GM18498 (cell line): Measurements from ENCODE around the gene NEO1.

ENCODE experiments used
- ATAC-seq: cut with Tn5 transposase; IDR thresholded peaks from one replicate; pipeline ENCODE4 v1.9.1; 2021; ENCODE audit warnings: mild to moderate bottlenecking, moderate library complexity; ENCODE audit not compliant: unreplicated experiment

The NEO1 gene

DNA sequence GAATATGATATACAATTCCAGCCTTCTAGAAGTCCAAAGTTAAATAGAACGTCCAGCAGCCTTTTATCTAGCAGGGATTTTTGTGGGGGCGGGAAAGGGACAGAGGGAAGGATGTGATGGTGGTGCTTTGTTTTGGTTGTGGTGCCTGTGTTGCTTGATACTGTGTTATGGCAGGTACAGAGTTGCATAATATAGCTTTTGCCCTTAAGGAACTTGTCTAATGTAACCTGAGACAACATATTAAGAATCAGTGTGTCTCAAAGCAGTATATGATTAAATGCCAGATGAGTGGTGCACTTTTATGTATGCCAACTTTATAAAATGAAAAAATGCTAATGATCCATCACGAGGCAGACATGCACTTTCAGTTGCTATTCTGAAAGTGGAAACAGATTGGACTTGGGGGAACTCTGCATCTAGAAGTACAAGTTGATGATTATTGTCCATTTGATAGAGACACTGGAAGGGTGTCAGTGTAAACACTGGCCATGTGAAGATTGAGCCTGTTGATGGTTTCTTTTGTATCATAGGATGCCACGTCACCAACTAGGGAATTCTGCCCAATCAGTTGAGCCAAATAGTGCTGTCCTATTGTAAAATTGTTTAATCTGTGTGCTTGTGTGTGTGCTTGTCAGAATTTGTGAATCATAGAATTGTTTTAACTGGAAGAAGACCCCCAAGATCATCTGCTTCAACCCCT, 23.0 kb downstream of the NEO1 start:
- ATAC-seq: no peak

DNA sequence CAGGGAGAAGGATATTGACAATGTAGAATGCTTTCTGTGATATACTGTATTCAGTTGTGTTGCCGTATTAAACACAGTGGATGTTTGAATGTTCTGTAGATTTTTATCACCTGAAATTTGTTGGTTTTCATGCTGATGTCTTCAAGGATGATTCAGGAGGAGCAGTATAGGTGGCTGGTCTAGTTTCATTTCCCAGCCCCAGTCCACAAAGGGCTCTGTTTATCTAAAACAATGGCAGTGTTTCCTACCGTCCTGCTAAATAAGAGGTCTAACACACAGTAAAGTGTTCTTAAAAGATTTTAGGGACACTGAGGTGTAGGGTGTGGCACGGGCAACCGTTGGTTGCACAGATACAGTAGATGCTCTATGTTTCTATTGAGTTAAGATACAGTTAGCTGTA, 26.0 kb downstream of the NEO1 start:
- no peak for ATAC-seq

DNA sequence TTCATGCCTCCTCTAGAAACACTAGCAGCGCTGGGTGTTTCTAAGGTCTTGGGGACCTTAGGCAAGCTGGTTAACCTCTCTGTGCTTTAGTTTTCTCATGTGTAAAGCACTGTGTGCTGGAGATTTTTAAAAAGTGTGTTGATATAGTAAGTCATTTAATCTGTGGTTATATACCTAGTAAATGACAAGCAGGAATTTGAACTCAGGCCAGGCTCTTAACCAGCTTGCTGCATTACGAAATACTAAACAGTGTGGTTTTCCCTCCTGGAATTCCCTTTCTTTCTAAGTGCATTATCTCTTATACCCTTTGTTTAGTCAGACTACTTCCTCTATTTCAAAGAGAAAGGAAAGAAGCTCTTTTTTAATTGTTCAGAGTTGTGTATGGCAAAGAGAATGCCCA, 26.5 kb downstream of the NEO1 start:
- ATAC-seq: no peak

DNA sequence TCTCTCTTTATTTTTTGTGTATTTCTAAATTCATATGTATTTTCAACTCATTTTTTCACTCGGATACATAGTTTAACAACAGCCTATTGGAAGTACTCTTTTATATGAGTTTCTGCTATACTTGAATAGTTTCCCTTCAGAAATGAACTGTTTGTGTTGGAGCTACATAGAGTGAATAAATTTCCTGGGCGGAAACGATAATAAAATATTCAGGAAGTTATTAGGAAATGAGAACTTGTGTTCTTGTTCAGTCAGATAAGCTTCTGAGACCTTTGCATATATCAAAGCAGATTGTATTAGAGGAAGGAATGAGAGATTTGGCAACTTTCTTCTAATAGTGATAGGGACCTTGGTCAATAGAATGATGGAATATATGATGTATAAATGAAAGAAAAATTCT, 27.3 kb downstream of the NEO1 start:
- ATAC-seq: no peak

DNA sequence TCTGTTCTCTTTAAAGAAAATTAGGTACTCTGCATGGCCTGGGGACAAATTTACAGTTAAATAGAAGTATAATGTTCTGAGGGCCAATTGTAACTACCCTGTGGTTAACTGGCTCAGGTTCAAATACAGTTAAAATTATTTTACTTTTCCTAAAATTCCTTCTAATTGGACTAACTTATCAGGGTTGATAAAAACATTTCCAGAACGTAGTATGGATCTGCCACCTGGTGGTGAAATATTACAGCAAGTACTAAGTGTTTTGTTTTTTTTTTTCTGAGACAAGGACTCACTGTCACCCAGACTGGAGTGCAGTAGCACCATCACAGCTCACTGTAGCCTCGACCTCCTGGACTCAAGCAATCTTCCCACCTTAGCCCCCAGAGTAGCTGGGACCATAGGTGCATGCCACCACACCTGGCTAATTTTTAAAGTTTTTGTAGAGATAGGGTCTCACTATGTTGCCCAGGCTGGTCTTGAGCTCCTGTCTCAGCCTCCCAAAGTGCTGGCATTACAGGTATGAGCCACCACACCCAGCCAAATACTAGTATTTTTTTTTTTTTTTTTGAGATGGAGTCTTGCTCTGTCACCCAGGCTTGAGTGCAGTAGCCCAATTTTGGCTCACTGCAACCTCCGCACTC, 29.2 kb downstream of the NEO1 start:
- ATAC-seq: no peak

DNA sequence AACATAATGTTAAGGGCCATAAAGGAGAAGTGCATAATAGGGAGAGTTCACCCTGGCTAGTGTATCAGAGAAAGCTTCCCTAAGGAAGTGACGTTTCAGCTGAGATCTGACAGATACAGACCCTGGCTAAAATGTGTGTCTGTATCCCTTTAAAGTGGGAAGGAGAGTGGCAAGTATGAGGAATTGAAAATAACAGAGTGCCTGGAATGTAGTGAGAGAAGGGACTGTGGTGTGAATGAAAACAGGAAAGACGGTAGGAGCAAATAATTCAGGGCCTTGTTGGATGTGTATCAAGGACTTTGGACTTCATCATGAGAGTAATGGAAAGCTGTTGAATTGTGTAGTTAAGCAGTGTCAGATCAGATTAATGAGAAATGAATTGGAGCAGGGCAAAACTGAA, 30.5 kb downstream of the NEO1 start:
- no peak for ATAC-seq

DNA sequence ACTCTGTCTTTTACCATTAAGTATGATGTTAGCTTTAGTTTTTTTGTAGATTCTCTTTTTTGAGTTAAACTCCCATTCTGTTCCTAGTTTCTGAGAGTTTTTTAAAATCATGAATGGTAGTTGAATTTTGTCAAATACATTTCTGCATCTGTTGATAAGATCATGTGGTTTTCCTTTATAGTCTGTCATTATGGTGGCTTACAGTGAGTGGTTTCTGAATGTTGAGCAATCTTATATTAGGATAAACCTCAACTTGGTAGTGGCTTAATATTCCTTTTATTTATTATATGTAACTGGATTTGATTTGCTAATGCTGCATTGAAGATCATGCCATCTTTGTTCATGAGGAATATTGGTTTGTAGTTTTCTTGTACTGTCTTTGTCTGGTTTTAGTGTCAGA, 34.8 kb downstream of the NEO1 start:
- ATAC-seq: no peak

DNA sequence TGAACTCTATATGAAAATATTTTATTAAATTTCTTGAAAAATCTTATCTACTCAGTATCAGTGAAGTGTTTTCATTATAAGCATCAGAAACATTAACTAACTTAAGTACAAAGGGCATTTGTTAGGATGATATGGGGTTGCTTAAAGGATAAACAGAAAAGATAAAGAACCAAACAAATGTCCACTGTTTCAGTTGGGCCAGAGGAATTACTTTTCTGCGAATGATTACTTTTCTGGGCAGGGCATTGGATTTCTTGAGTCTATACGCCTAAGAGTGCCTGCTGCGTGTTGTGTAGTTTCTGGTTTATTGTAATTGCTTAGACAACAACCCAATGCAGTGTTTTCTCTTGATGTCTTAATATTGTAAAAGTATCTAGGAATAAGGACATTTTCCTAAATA, 52.8 kb downstream of the NEO1 start:
- no peak for ATAC-seq

DNA sequence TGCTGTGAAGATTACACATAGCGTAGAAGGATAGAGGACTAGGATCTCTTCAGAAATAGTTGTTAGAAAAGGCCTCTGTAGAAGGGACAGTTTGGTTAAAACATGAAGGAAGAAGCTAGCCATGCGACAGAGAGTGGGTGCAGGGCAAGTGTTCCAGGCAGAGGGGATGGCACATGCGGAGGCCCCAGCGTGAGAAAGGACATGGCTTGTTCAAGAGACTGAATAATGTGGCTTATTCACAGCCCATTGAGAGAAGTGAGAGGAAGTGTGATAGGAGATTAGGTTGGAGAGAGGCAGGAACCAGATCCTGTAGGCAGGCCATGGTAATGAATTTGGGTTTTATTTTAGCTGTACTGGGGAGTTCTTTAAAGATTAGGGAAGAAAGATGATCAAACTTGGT, 56.4 kb downstream of the NEO1 start:
- ATAC-seq: no peak

DNA sequence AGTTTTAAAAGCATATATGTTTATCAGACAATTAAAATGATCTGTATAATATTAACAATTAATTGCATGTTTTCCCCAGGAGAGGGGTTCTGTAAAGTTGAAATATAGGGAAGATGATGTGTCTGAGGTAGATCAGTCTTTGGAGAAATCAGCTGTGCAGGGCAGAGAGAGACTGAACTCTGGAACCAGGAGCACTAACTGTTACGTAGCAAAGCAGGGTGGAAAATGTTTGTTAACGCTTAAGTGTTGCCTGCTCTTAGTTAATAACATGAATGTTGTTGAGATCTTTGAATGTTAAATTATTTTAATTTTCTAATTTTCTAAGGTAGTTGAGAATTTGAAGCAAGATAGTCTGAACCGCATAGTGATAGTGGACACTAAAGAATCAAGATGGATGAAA, 57.5 kb downstream of the NEO1 start:
- no peak for ATAC-seq

DNA sequence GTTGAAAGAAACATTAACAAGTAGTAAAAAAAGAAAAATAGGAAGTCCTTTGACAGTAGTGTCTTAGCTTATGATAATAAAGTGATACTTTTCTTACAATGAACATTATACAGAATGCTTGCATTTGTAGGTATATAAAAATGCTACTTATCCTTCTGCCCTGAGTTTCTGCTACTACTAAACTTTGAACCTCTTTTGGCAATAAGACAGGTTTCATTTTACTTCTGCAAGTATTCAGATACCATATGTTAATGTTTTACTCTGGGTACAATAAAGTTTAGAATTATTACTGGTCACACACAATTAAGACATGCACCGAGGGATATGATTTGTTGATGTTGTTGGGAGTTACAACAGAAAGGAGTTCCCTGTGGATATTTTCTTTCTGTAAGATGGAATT, 57.9 kb downstream of the NEO1 start:
- no peak for ATAC-seq

DNA sequence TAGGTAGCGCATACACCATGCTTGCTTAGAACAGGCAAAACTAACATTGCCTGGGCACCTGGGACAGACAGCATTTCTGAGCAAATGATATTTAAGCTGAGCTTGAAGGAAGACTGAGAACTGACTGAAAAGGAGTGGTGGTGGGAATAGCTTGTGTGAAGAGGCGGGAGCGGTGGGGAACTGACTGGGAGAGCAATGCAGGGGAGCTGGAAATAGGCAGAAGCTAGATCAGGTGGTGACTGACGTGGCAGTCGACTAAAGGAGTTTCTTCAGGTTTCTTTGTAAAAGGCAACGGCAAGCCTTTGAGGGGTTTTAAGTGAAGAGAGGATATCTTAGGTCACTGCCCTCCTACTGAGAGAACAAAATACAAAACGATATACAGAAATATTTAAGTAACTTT, 61.8 kb downstream of the NEO1 start:
- no peak for ATAC-seq

DNA sequence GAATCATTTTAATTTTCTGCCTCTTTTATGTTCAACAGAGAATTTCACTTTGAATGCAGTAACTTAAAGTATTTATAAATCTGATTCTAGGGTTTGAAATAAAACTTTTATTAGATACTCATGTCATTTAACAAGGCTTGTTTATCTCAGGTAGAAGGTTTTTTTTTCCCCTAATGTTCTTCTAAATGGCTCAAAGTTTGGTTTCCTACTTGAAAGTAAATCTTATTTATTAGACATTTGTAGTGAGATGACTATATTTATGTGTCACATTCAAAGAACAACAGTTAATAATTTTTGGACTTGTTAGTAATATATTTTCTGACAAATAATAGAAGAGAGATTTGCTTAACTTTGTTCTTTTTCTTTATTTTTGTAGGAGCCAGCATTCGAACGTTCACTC, 63.9 kb downstream of the NEO1 start:
- no peak for ATAC-seq

DNA sequence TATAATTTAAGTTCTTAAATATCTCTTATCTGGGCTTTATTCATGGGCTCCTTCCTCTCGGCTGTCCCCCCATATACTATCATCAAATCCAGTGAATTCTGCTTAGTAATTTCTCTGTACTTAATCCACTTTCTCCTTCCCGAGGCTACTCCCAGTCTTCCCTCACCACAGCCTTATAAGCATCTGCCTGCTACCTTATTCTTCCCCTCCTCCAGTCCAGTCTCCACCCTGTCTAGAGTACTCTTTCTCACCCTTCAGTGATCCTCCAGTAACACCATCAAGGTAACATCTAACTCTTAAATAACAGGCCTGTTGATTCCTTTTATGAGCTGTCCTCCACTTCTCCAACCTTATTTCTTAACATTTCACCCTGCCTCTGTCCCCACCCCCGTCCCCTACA, 65.8 kb downstream of the NEO1 start:
- ATAC-seq: no peak

DNA sequence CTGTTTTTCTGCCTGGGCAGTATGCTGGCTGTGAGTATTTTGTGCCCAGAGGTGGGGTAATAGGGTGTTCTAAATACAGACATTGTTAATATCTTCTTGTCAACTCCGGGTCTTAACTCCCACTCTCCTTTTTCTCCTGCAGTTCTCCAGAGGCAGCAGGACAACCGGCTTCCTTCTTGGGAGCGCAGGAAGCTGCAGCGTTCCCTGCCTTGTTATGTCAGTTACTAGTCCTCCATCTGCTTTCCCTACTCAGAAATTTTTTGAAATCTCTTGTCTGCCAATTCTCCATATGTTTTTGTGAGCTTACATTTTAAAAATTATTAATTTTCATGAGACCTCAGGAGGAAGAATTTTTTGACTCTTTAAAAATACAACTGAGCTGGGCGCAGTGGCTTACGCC, 67.2 kb downstream of the NEO1 start:
- no peak for ATAC-seq

DNA sequence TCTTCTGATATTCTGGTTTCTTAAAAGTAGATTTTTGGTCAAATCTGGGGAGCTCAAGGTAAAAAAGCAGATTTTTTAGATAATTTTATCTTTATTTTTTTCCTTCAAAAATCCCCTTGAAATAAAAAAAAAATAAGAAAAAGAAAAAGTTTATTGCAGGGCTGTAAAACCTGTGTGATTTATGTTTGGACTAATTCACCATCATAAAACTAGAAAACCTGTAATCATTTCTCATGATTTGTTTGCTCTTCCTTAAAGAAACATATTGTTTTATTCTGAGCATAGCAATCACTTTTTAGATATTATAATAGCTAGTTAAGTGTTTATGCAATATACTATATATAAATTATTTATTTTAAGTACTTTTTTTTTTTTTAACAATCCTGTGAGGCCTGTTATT, 68.0 kb downstream of the NEO1 start:
- ATAC-seq: no peak

DNA sequence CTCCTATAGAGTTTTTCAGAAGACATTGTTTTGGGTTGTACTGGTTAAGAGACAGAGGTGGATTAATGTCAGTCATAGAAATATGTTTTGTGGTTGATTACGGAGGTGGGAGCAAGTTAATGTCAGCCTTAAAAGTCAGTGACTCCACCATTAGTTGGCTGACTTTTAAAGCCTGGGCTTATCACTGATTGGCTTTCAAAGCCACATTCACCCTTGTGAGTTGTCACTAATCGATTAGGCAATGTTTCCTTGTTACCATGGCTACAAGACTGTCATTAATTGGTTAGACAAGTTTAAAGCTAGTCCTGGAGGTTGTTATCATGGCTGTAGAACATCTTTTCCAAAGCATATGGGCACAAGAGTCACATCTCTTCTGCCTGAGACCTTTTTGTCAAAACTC, 73.0 kb downstream of the NEO1 start:
- no peak for ATAC-seq

DNA sequence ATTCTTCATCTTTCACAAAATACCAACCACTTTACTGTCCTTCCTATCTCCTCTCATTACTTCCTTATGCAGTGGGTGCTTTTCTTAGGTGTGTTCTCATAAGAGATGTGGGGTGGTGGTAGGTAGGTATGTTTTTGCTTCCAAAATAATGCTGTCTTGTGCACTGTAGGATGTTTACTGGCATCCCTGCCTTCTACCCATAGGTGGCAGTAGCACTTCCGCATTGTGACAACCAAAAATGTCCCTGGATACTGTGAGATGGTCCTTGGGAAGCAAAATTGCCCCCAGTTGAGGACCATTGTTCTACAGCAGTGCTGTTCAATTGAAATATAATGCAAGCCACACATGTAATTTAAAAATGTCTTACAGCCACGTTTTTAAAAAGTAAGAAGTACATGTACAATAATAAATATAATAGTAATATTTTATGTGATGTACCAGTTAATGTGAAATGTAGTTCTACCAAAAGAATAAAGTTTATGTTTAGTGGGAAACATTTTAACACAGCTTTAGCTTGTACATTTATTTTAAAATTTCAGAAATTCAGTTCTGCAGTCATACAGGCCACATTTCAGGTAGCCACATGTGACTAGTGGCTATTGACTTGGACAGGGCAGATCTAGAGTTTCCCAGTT, 75.2 kb downstream of the NEO1 start:
- ATAC-seq: no peak

DNA sequence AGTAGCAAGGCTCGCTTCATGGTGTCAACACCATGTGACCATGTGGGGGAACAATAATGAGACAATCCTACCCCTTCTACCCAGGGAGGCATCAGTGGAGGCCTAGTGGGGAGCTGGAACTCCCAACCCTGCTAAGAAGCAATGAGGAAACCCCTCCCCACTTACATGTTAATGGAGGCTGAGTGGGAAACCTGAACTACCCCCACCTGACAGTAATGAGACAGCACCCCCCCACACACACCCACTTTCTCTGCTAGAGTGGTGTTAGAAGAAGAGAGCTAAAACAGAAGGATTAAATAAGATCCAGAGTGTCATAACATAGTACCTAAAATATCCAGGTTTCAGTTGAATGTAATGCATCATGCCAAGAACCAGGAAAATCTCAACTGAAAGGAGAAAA, 78.6 kb downstream of the NEO1 start:
- no peak for ATAC-seq

DNA sequence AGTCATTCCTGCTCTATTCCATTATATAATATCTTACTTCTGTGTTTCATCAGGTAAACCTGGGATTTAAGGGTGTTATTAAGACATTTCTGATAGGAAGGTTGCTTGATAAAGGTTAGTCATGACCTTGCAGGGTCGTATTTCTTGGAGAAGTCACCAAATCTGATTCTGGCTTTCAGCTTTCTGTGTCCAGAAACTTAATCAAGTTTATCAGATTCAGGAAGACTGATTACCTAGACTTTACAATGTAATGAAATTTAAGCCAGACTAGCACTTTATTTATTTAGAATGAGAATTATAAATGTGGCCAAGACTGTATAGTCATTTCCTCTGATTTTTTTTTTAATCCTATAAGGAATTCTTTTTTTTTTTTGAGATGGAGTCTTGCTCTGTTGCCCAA, 81.9 kb downstream of the NEO1 start:
- no peak for ATAC-seq

DNA sequence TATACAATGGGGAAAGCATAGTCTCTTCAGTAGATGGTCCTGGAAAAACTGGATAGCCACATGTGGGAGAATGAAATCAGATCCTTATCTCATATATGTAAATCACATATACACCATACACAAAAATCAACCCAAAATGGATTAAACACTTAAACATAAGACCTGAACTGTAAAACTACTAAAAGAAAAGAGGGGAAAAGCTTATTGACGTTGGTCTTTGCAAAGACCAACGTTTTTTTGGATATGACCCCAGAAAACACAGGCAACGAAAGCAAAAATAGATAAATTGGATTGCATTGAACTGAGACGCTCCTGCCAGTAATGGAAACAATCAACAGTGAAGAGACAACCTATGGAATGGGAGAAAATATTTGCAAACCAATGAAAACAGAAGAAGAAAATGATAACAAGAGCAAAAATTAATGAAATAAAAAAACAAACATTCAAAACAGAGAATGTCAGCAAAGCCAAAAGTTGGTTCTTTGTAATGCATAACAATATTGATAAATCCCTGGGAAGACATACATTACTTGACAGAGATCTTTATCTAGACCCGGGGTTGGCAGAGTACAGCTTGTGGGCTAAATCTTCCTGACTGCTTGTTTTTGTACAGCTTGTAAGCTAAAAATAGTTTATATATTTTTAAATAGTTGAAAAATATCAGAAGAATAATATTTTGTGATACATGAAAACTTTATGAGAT, 86.9 kb downstream of the NEO1 start:
- ATAC-seq: no peak
